ENCODE data around the gene PCARE.

DNA sequence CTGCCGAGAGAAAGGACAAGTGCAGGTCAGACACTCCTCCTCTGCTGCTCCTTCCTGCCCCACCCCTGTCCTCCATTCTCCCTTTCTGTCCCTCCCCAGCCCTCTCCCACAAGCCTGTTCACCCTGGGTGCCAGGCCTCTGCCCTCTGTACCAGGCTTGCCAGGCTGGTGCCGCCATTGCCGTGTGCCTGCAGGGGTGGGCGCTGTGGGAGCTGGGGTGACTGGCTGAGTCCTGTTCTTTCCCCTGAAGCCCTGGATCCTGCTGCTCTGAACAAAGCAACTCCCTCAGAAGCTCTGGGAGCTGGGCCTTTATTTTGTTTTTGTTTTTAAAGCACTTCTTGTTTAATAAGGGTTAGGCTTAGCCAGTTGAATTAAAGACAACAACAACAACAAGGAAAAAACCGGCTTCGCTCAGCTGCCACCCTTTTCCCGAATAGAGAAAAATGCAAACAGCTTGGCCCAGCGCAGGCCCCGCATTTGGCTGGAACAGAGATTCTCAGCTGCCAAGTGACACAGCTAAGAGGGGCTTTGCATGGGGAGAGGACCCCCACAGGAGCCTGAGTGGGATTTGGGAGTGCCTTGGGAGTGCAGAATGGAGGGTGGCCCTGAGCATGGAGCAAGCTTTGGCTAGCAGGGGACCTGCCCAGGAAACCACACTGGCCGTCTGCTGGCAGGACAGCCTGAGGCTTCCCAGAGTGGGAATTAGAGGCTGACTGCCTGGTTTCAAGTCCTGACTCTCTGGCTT, 9.1 kb downstream of the PCARE start:
- TF ChIP-seq EZH2 (IDR thresholded peaks at IDR 0.05) (no peak), POLR2AphosphoS5 (IDR thresholded peaks at IDR 0.05; ENCODE audit: borderline replicate concordance, low read depth, low read length) (no peak), FOXP2 (optimal IDR thresholded peaks at IDR 0.05; ENCODE audit: control extremely low read depth, extremely low read length, insufficient read depth) (no peak)

Data from SK-N-MC (cell line).